ENCODE measurements around the gene DUSP3. TPM values are rescaled to one million over a fixed set of nuclear protein-coding genes. Genes with fewer than 3 reads are reported as not detected.

Gene DUSP3
- total RNA-seq, 1 donor from 2014 or later: 60.2 TPM

- Mint-ChIP-seq H3K4me1 (ENCODE audit: low read depth) (peaks cover 29% of the 10 kb centered on the region), H3K36me3 (ENCODE audit: low read depth) (no peaks in the 10 kb centered on the region)
Measured at GRCh38 chr17:43719578-43719977, 59.2 kb downstream of the DUSP3 start.

GRCh38 chr17:43718544-43718943, 60.2 kb downstream of the DUSP3 start:
- Mint-ChIP-seq H3K27ac (ENCODE audit: unreplicated experiment) (no peak overlapping the region), H3K4me3 (ENCODE audit: unreplicated experiment) (no peak overlapping the region), H3K4me1 (ENCODE audit: low read depth) (peaks cover 28% of the 10 kb centered on the region), H3K27me3 (ENCODE audit: low read depth) (no peaks in the 10 kb centered on the region), H3K9me3 (ENCODE audit: low read depth) (no peaks in the 10 kb centered on the region), H3K36me3 (ENCODE audit: low read depth) (no peaks in the 10 kb centered on the region)
- no peak for DNase-seq (ENCODE audit: low spot score)
- no peak for TF ChIP-seq CTCF (IDR thresholded peaks at IDR 0.05)

More at GRCh38 chr17:43719578-43719977, 59.2 kb downstream of the DUSP3 start:
- no peak overlapping the region for H3K27ac Mint-ChIP-seq (ENCODE audit: unreplicated experiment)
- H3K4me3 Mint-ChIP-seq (ENCODE audit: unreplicated experiment): peak overlapping the region; percentile 72
- no peaks in the 10 kb centered on the region for H3K27me3 Mint-ChIP-seq (ENCODE audit: low read depth)
- no peak for DNase-seq (ENCODE audit: low spot score)
- no peaks in the 10 kb centered on the region for H3K9me3 Mint-ChIP-seq (ENCODE audit: low read depth)
- TF ChIP-seq CTCF (IDR thresholded peaks at IDR 0.05): no peak

- no peak for DNase-seq (ENCODE audit: low spot score)
- peaks cover 34% of the 10 kb centered on the region for H3K4me1 Mint-ChIP-seq (ENCODE audit: low read depth)
Measured at GRCh38 chr17:43717913-43718312, 60.9 kb downstream of the DUSP3 start.

More at GRCh38 chr17:43717913-43718312, 60.9 kb downstream of the DUSP3 start:
- Mint-ChIP-seq H3K36me3 (ENCODE audit: low read depth) (no peaks in the 10 kb centered on the region), H3K27ac (ENCODE audit: unreplicated experiment) (no peak overlapping the region), H3K27me3 (ENCODE audit: low read depth) (no peaks in the 10 kb centered on the region), H3K9me3 (ENCODE audit: low read depth) (no peaks in the 10 kb centered on the region), H3K4me3 (ENCODE audit: unreplicated experiment) (no peak overlapping the region)
- TF ChIP-seq CTCF (IDR thresholded peaks at IDR 0.05): no peak

Other genes with a start within 250 kb of the DUSP3 start
- gene ETV4, start 232.6 kb downstream of the DUSP3 start, total RNA-seq: 1.1 to 1.2 TPM (median 1.1 TPM) in 3 replicates
- 0.07 TPM in 1 of 3 replicates, not detected in the others for gene MEOX1, start 117.1 kb downstream of the DUSP3 start, total RNA-seq
- not detected in 3 replicates for gene SOST, start 20.2 kb downstream of the DUSP3 start, total RNA-seq
- not detected in 3 replicates for gene CFAP97D1, start 1.5 kb upstream of the DUSP3 start, total RNA-seq
- 13.3 to 15.6 TPM (median 14.4 TPM) in 3 replicates for gene MPP3, start 54.2 kb upstream of the DUSP3 start, total RNA-seq
- 0.15 TPM in 1 of 3 replicates, not detected in the others for gene CD300LG, start 68.2 kb upstream of the DUSP3 start, total RNA-seq
- 7.0 to 7.8 TPM (median 7.5 TPM) in 3 replicates for gene MPP2, start 128.6 kb upstream of the DUSP3 start, total RNA-seq
- gene PPY, start 163.5 kb upstream of the DUSP3 start, total RNA-seq: not detected in 3 replicates
- not detected in 3 replicates for gene PYY, start 175.0 kb upstream of the DUSP3 start, total RNA-seq
- gene NAGS, start 225.6 kb upstream of the DUSP3 start, total RNA-seq: 0.40 to 0.51 TPM (median 0.41 TPM) in 3 replicates
- 14.1 to 20.4 TPM (median 19.0 TPM) in 3 replicates for gene TMEM101, start 236.0 kb upstream of the DUSP3 start, total RNA-seq